Liver (tissue), 9 donors: ENCODE data around the gene SLC25A21. TPM values are rescaled to one million over a fixed set of nuclear protein-coding genes. Genes with fewer than 3 reads are reported as not detected.

Source experiments
- DNase-seq: peaks from one replicate; pipeline ENCODE4 v3.0.0-alpha.2; 2017; ENCODE audit warnings: low spot score
- H3K27ac ChIP-seq, 2 donors: one replicate each; pipeline ENCODE4 v1.7.0; 2013; ENCODE audit warnings: inconsistent platforms in 2 of 2, low read length in 2 of 2, control low read depth in 1 of 2, low read depth in 1 of 2, mild to moderate bottlenecking in 1 of 2
- H3K27me3 ChIP-seq, 4 donors: one replicate each; pipeline versions ENCODE4 v1.6.1 to v1.7.0; 2013; ENCODE audit warnings: low read length in 3 of 4, inconsistent platforms in 1 of 4, mild to moderate bottlenecking in 1 of 4, moderate library complexity in 1 of 4; ENCODE audit not compliant: control insufficient read depth in 4 of 4, insufficient read depth in 4 of 4
- H3K36me3 ChIP-seq, 4 donors: one replicate each; pipeline versions ENCODE4 v1.6.1 to v1.7.0; 2013; ENCODE audit warnings: low read length in 3 of 4, mild to moderate bottlenecking in 3 of 4, low read depth in 1 of 4, moderate library complexity in 1 of 4; ENCODE audit not compliant: control insufficient read depth in 4 of 4, insufficient read depth in 3 of 4
- H3K4me1 ChIP-seq, 4 donors: one replicate each; pipeline versions ENCODE4 v1.6.1 to v1.7.0; 2013; ENCODE audit warnings: low read length in 3 of 4, mild to moderate bottlenecking in 3 of 4, moderate library complexity in 1 of 4; ENCODE audit not compliant: control insufficient read depth in 4 of 4, insufficient read depth in 4 of 4
- H3K4me3 ChIP-seq, 3 donors: one replicate each; pipeline versions ENCODE4 v1.6.1 to v1.7.0; 2013; ENCODE audit warnings: low read length in 3 of 3, control low read depth in 1 of 3, low read depth in 1 of 3, mild to moderate bottlenecking in 1 of 3
- H3K9ac ChIP-seq, 2 donors: one replicate each; pipeline ENCODE4 v1.7.0; 2013; ENCODE audit warnings: low read length in 2 of 2, mild to moderate bottlenecking in 2 of 2, moderate library complexity in 2 of 2, control low read depth in 1 of 2, low read depth in 1 of 2
- H3K9me3 ChIP-seq, 4 donors: one replicate each; pipeline versions ENCODE4 v1.6.1 to v1.7.0; 2013; ENCODE audit warnings: low read length in 3 of 4; ENCODE audit not compliant: control insufficient read depth in 4 of 4
- CTCF ChIP-seq: fragments of 150-350 bp; IDR thresholded peaks from 2 replicates; pipeline ENCODE4 v1.5.1; 2017; ENCODE audit warnings: improper control_type of control experiment, low read depth, low read length; ENCODE audit not compliant: missing input control
- EGR1 ChIP-seq, 2 donors: IDR thresholded peaks; 2 replicates each; pipeline ENCODE4 v1.6.1; 2016 to 2018; ENCODE audit warnings: antibody characterized with exemption in 2 of 2, low read depth in 2 of 2
- FOXA1 ChIP-seq: IDR thresholded peaks from 2 replicates; pipeline ENCODE4 v1.6.1; 2016; ENCODE audit warnings: antibody characterized with exemption
- FOXA2 ChIP-seq: IDR thresholded peaks from 2 replicates; pipeline ENCODE4 v1.6.1; 2016; ENCODE audit warnings: antibody characterized with exemption
- GABPA ChIP-seq, 2 donors: IDR thresholded peaks in 1 of 2; conservative IDR thresholded peaks in 1 of 2; 2 replicates each; pipeline ENCODE4 v1.6.1; 2016; ENCODE audit warnings: antibody characterized with exemption in 2 of 2, mild to moderate bottlenecking in 1 of 2, moderate library complexity in 1 of 2
- HNF4A ChIP-seq, 2 donors: conservative IDR thresholded peaks; 2 replicates each; pipeline ENCODE4 v1.6.1; 2016; ENCODE audit warnings: antibody characterized with exemption in 2 of 2, mild to moderate bottlenecking in 2 of 2
- HNF4G ChIP-seq: IDR thresholded peaks from 2 replicates; pipeline ENCODE4 v1.6.1; 2016; ENCODE audit warnings: antibody characterized with exemption
- JUND ChIP-seq, 2 donors: IDR thresholded peaks; 2 replicates each; pipeline ENCODE4 v1.6.1; 2016; ENCODE audit warnings: antibody characterized with exemption in 2 of 2
- MAX ChIP-seq: IDR thresholded peaks from 2 replicates; pipeline ENCODE4 v1.6.1; 2016; ENCODE audit warnings: antibody characterized with exemption
- NR2F2 ChIP-seq: IDR thresholded peaks from 2 replicates; pipeline ENCODE4 v1.6.1; 2016; ENCODE audit warnings: antibody characterized with exemption
- RAD21 ChIP-seq, 2 donors: IDR thresholded peaks; 2 replicates each; pipeline ENCODE4 v1.6.1; 2016; ENCODE audit warnings: antibody characterized with exemption in 2 of 2, mild to moderate bottlenecking in 2 of 2
- RXRA ChIP-seq, 2 donors: IDR thresholded peaks; 2 replicates each; pipeline ENCODE4 v1.6.1; 2017 to 2018; ENCODE audit warnings: antibody characterized with exemption in 2 of 2, mild to moderate bottlenecking in 1 of 2
- SP1 ChIP-seq: IDR thresholded peaks from 2 replicates; pipeline ENCODE4 v1.6.1; 2018; ENCODE audit warnings: antibody characterized with exemption, mild to moderate bottlenecking
- TAF1 ChIP-seq: conservative IDR thresholded peaks from 2 replicates; pipeline ENCODE4 v1.6.1; 2016; ENCODE audit warnings: antibody characterized with exemption, mild to moderate bottlenecking
- YY1 ChIP-seq: IDR thresholded peaks from 2 replicates; pipeline ENCODE4 v1.6.1; 2016; ENCODE audit warnings: antibody characterized with exemption, mild to moderate bottlenecking
- WGBS: extraction: QIAGEN DNeasy Blood & Tissue Kit; methylation state at CpG from one replicate; pipeline ENCODE4 v1.1.7; 2013; 5-methylcytosine and 5-hydroxymethylcytosine counted together
- polyA plus RNA-seq, 2 donors: library from polyadenylated mRNA; stranded (reverse) in 1 of 2; unstranded in 1 of 2; fragments of 200-250 nt in 1 of 2; fragments of >200 nt in 1 of 2; fragmentation: Nextera tagmentation in 1 of 2; extraction: Ambion mirVana in 1 of 2; gene quantifications; one replicate each; pipeline versions ENCODE4 v1.2.1 to v1.2.3, GENCODE V29; 2013 to 2015
- total RNA-seq, 2 donors: library from RNA; depleted of rRNA; stranded (reverse); fragments of >200 nt; gene quantifications; one replicate each; pipeline ENCODE4 v1.2.3, GENCODE V29; 2014
- TF ChIP-seq, protein P1 (sequence below): IDR thresholded peaks from 2 replicates; pipeline ENCODE4 v1.6.1; 2016; ENCODE audit warnings: antibody characterized with exemption, mild to moderate bottlenecking
- TF ChIP-seq, protein P2 (sequence below): IDR thresholded peaks from 2 replicates; pipeline ENCODE4 v1.6.1; 2016; ENCODE audit warnings: antibody characterized with exemption
- TF ChIP-seq, protein P3 (sequence below): IDR thresholded peaks from 2 replicates; pipeline ENCODE4 v1.6.1; 2016; ENCODE audit warnings: antibody characterized with exemption
- donor health status: healthy.
- donor health status: healthy.
- donor health status: healthy.
- donor health status: healthy.
- donor health status: healthy.

Gene SLC25A21
- total and polyA plus RNA-seq, 4 donors, result 0.13 to 24.3 (median 0.23) TPM

DNA sequence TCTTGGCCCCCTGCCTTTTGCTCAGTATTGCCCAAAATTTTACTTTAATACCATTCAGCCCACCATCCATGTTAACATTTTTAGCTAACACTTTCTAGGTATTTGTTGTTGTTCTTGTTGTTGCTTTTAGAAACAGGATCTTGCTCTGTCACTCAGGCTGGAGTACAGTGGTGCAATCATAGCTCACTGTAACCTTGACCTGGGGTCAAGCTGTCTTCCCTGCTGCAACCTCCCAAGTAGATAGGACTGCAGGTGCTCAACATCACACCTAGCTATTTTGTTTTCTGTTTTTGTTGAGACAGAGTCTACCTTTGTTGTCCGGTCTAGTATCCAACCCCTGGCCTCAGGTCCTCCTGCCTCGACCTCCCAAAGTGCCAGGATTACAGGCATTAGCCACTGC is 29.3 kb upstream of the SLC25A21 start:
- no peak for DNase-seq
- H3K9ac ChIP-seq, result no peak overlapping the region
- TF ChIP-seq MAX, result no peak
- TF ChIP-seq HNF4G, result no peak
- TF ChIP-seq HNF4A (conservative IDR thresholded peaks at IDR 0.05), result no peak
- no peak for TF ChIP-seq TAF1
- TF ChIP-seq CTCF, result no peak
- TF ChIP-seq NR2F2, result no peak
- TF ChIP-seq GABPA (IDR thresholded peaks at IDR 0.05 in 1 of 2, conservative IDR thresholded peaks at IDR 0.05 in 1 of 2), result no peak
- no peak for TF ChIP-seq JUND (IDR thresholded peaks at IDR 0.05)
- TF ChIP-seq RAD21 (IDR thresholded peaks at IDR 0.05), result no peak
- WGBS, result 90% methylated on average over 2 of the region's 2 CpGs
- no peak overlapping the region for H3K4me3 ChIP-seq
- H3K36me3 ChIP-seq, result no peaks in the 10 kb centered on the region
- no peaks in the 10 kb centered on the region for H3K27me3 ChIP-seq
- H3K9me3 ChIP-seq, result peaks cover 0 to 5% (median 2%) of the 10 kb centered on the region in 4 donors
- H3K27ac ChIP-seq, result no peak overlapping the region
- H3K4me1 ChIP-seq, result peaks cover 1 to 5% (median 4%) of the 10 kb centered on the region in 4 donors

DNA sequence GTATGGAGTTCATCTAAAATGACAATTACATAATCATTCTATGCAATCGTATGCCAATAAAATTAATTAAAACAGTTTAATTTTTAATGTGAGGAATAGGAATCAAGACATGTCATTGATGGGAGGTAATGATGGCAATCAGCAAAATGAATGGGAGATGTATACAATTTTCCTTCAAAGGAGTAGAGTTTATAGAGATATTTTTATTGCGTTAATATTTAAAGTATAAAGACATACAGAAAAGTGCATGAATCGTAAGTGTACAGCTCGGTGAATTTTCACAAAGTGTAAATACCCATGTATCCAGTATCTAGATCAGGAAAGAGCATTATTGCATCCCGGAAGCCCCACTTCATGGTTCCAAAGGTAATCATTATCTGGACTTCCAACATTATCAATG is 26.5 kb upstream of the SLC25A21 start:
- Histone ChIP-seq H3K36me3 (no peaks in the 10 kb centered on the region), H3K9me3 (no peaks in the 10 kb centered on the region), H3K27me3 (no peaks in the 10 kb centered on the region), H3K4me1 (peaks cover 1 to 5% (median 4%) of the 10 kb centered on the region in 4 donors), H3K4me3 (no peak overlapping the region), H3K27ac (no peak overlapping the region), H3K9ac (no peak overlapping the region)
- WGBS, result 96% methylated on average over 5 of the region's 5 CpGs
- no peak for DNase-seq
- TF ChIP-seq HNF4G, result no peak
- TF ChIP-seq, protein P1, sequence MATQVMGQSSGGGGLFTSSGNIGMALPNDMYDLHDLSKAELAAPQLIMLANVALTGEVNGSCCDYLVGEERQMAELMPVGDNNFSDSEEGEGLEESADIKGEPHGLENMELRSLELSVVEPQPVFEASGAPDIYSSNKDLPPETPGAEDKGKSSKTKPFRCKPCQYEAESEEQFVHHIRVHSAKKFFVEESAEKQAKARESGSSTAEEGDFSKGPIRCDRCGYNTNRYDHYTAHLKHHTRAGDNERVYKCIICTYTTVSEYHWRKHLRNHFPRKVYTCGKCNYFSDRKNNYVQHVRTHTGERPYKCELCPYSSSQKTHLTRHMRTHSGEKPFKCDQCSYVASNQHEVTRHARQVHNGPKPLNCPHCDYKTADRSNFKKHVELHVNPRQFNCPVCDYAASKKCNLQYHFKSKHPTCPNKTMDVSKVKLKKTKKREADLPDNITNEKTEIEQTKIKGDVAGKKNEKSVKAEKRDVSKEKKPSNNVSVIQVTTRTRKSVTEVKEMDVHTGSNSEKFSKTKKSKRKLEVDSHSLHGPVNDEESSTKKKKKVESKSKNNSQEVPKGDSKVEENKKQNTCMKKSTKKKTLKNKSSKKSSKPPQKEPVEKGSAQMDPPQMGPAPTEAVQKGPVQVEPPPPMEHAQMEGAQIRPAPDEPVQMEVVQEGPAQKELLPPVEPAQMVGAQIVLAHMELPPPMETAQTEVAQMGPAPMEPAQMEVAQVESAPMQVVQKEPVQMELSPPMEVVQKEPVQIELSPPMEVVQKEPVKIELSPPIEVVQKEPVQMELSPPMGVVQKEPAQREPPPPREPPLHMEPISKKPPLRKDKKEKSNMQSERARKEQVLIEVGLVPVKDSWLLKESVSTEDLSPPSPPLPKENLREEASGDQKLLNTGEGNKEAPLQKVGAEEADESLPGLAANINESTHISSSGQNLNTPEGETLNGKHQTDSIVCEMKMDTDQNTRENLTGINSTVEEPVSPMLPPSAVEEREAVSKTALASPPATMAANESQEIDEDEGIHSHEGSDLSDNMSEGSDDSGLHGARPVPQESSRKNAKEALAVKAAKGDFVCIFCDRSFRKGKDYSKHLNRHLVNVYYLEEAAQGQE, result no peak
- TF ChIP-seq TAF1, result no peak
- TF ChIP-seq, protein P2, sequence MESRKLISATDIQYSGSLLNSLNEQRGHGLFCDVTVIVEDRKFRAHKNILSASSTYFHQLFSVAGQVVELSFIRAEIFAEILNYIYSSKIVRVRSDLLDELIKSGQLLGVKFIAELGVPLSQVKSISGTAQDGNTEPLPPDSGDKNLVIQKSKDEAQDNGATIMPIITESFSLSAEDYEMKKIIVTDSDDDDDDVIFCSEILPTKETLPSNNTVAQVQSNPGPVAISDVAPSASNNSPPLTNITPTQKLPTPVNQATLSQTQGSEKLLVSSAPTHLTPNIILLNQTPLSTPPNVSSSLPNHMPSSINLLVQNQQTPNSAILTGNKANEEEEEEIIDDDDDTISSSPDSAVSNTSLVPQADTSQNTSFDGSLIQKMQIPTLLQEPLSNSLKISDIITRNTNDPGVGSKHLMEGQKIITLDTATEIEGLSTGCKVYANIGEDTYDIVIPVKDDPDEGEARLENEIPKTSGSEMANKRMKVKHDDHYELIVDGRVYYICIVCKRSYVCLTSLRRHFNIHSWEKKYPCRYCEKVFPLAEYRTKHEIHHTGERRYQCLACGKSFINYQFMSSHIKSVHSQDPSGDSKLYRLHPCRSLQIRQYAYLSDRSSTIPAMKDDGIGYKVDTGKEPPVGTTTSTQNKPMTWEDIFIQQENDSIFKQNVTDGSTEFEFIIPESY, result no peak
- TF ChIP-seq GABPA (IDR thresholded peaks at IDR 0.05 in 1 of 2, conservative IDR thresholded peaks at IDR 0.05 in 1 of 2), result no peak
- TF ChIP-seq, protein P3, sequence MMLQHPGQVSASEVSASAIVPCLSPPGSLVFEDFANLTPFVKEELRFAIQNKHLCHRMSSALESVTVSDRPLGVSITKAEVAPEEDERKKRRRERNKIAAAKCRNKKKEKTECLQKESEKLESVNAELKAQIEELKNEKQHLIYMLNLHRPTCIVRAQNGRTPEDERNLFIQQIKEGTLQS, result no peak
- TF ChIP-seq FOXA1, result no peak
- TF ChIP-seq HNF4A (conservative IDR thresholded peaks at IDR 0.05), result no peak
- TF ChIP-seq FOXA2, result no peak
- TF ChIP-seq JUND (IDR thresholded peaks at IDR 0.05), result no peak
- TF ChIP-seq RAD21 (IDR thresholded peaks at IDR 0.05), result no peak
- TF ChIP-seq RXRA (IDR thresholded peaks at IDR 0.05), result no peak
- no peak for TF ChIP-seq EGR1 (IDR thresholded peaks at IDR 0.05; ENCODE audit: low read depth in 2 of 2)
- no peak for TF ChIP-seq SP1
- no peak for TF ChIP-seq CTCF
- TF ChIP-seq NR2F2, result no peak
- no peak for TF ChIP-seq YY1
